ENCODE results near the gene GPR157.
"Not testable (repeated sequence)": the region's sequence is repeated elsewhere in the genome, so short reads cannot be mapped to it uniquely, and the experiment has no call there.

DNA sequence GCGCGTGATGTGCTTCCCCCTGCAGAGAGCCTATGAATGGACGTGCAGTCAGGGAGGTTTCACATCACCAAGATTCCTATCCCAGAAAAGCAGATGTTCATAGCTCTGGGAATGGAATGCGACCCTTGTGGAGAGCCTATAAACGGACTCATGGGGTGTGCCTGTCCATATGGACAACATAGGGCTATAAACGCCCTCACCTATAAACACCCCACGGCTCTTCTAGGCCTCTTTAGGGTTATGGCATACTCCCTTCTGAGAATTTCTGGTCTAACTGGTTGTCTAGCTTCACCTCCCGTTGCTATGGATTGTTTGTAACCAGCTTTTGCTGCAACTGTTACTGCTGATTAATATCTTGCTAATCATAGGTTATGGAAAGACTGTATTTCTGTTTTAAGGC is 4.5 kb downstream of the GPR157 start:
- not testable (repeated sequence) for TF ChIP-seq POLR2A (IDR thresholded peaks at IDR 0.05; ENCODE audit: low read length); CEBPB (IDR thresholded peaks at IDR 0.05); HOXA7 (CRISPR knock-in tag; IDR thresholded peaks at IDR 0.05); CBX2 (IDR thresholded peaks at IDR 0.05; ENCODE audit: borderline replicate concordance, low read depth); EHF (CRISPR knock-in tag; IDR thresholded peaks at IDR 0.05); HDAC2 (IDR thresholded peaks at IDR 0.05)
- TF ChIP-seq, protein P1, sequence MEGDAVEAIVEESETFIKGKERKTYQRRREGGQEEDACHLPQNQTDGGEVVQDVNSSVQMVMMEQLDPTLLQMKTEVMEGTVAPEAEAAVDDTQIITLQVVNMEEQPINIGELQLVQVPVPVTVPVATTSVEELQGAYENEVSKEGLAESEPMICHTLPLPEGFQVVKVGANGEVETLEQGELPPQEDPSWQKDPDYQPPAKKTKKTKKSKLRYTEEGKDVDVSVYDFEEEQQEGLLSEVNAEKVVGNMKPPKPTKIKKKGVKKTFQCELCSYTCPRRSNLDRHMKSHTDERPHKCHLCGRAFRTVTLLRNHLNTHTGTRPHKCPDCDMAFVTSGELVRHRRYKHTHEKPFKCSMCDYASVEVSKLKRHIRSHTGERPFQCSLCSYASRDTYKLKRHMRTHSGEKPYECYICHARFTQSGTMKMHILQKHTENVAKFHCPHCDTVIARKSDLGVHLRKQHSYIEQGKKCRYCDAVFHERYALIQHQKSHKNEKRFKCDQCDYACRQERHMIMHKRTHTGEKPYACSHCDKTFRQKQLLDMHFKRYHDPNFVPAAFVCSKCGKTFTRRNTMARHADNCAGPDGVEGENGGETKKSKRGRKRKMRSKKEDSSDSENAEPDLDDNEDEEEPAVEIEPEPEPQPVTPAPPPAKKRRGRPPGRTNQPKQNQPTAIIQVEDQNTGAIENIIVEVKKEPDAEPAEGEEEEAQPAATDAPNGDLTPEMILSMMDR (IDR thresholded peaks at IDR 0.05), result not testable (repeated sequence)
- TF ChIP-seq, protein P2, sequence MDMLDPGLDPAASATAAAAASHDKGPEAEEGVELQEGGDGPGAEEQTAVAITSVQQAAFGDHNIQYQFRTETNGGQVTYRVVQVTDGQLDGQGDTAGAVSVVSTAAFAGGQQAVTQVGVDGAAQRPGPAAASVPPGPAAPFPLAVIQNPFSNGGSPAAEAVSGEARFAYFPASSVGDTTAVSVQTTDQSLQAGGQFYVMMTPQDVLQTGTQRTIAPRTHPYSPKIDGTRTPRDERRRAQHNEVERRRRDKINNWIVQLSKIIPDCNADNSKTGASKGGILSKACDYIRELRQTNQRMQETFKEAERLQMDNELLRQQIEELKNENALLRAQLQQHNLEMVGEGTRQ (IDR thresholded peaks at IDR 0.05), result not testable (repeated sequence)
- TF ChIP-seq, protein P3, sequence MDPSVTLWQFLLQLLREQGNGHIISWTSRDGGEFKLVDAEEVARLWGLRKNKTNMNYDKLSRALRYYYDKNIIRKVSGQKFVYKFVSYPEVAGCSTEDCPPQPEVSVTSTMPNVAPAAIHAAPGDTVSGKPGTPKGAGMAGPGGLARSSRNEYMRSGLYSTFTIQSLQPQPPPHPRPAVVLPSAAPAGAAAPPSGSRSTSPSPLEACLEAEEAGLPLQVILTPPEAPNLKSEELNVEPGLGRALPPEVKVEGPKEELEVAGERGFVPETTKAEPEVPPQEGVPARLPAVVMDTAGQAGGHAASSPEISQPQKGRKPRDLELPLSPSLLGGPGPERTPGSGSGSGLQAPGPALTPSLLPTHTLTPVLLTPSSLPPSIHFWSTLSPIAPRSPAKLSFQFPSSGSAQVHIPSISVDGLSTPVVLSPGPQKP (IDR thresholded peaks at IDR 0.05; ENCODE audit: low read depth, low read length), result not testable (repeated sequence)
